Liver (tissue), 3 donors: ENCODE measurements around the gene ANKMY1.

Source experiments
- ATF3 ChIP-seq: IDR thresholded peaks from 2 replicates; pipeline ENCODE4 v1.6.1; 2016; ENCODE audit warnings: antibody characterized with exemption
- CTCF ChIP-seq: fragments of 150-350 bp; IDR thresholded peaks from 2 replicates; pipeline ENCODE4 v1.5.1; 2017; ENCODE audit warnings: improper control_type of control experiment, low read depth, low read length; ENCODE audit not compliant: missing input control
- EGR1 ChIP-seq, 2 donors: IDR thresholded peaks; 2 replicates each; pipeline ENCODE4 v1.6.1; 2016 to 2018; ENCODE audit warnings: antibody characterized with exemption in 2 of 2, low read depth in 2 of 2
- FOXA1 ChIP-seq: IDR thresholded peaks from 2 replicates; pipeline ENCODE4 v1.6.1; 2016; ENCODE audit warnings: antibody characterized with exemption
- GABPA ChIP-seq, 2 donors: IDR thresholded peaks in 1 of 2; conservative IDR thresholded peaks in 1 of 2; 2 replicates each; pipeline ENCODE4 v1.6.1; 2016; ENCODE audit warnings: antibody characterized with exemption in 2 of 2, mild to moderate bottlenecking in 1 of 2, moderate library complexity in 1 of 2
- HNF4A ChIP-seq, 2 donors: conservative IDR thresholded peaks; 2 replicates each; pipeline ENCODE4 v1.6.1; 2016; ENCODE audit warnings: antibody characterized with exemption in 2 of 2, mild to moderate bottlenecking in 2 of 2
- JUND ChIP-seq, 2 donors: IDR thresholded peaks; 2 replicates each; pipeline ENCODE4 v1.6.1; 2016; ENCODE audit warnings: antibody characterized with exemption in 2 of 2
- NR2F2 ChIP-seq: IDR thresholded peaks from 2 replicates; pipeline ENCODE4 v1.6.1; 2016; ENCODE audit warnings: antibody characterized with exemption
- RAD21 ChIP-seq, 2 donors: IDR thresholded peaks; 2 replicates each; pipeline ENCODE4 v1.6.1; 2016; ENCODE audit warnings: antibody characterized with exemption in 2 of 2, mild to moderate bottlenecking in 2 of 2
- REST ChIP-seq: IDR thresholded peaks from 2 replicates; pipeline ENCODE4 v1.6.1; 2016; ENCODE audit warnings: antibody characterized with exemption, mild to moderate bottlenecking
- TAF1 ChIP-seq: conservative IDR thresholded peaks from 2 replicates; pipeline ENCODE4 v1.6.1; 2016; ENCODE audit warnings: antibody characterized with exemption, mild to moderate bottlenecking
- YY1 ChIP-seq: IDR thresholded peaks from 2 replicates; pipeline ENCODE4 v1.6.1; 2016; ENCODE audit warnings: antibody characterized with exemption, mild to moderate bottlenecking
- ZBTB33 ChIP-seq: IDR thresholded peaks from 2 replicates; pipeline ENCODE4 v1.6.1; 2016; ENCODE audit warnings: antibody characterized with exemption
- donor health status: healthy.
- donor health status: healthy.

GRCh38 chr2:240584486-240585031, 26.8 kb upstream of the ANKMY1 start:
- TF ChIP-seq CTCF = no peak
- no peak for TF ChIP-seq ZBTB33
- TF ChIP-seq GABPA (IDR thresholded peaks at IDR 0.05 in 1 of 2, conservative IDR thresholded peaks at IDR 0.05 in 1 of 2) = no peak
- TF ChIP-seq REST = no peak
- no peak for TF ChIP-seq ATF3
- no peak for TF ChIP-seq HNF4A (conservative IDR thresholded peaks at IDR 0.05)
- no peak for TF ChIP-seq EGR1 (IDR thresholded peaks at IDR 0.05; ENCODE audit: low read depth in 2 of 2)
- TF ChIP-seq NR2F2 = no peak
- TF ChIP-seq TAF1 = no peak
- no peak for TF ChIP-seq YY1
- no peak for TF ChIP-seq JUND (IDR thresholded peaks at IDR 0.05)
- TF ChIP-seq FOXA1 = no peak
- no peak for TF ChIP-seq RAD21 (IDR thresholded peaks at IDR 0.05)
